HG03066 (cell line): ENCODE measurements around the gene ZNF444.
"Not testable (repeated sequence)": the region's sequence is repeated elsewhere in the genome, so short reads cannot be mapped to it uniquely, and the experiment has no call there.

Source experiments
- ATAC-seq: cut with Tn5 transposase; IDR thresholded peaks from one replicate; pipeline ENCODE4 v1.9.1; 2021; ENCODE audit warnings: low read depth; ENCODE audit not compliant: unreplicated experiment

Gene ZNF444

GRCh38 chr19:56170261-56170660 lies 29.2 kb downstream of the ZNF444 start:
- ATAC-seq, result no peak

- ATAC-seq, result no peak
Measured at GRCh38 chr19:56174086-56174485, 33.0 kb downstream of the ZNF444 start.

GRCh38 chr19:56174550-56174949 lies 33.5 kb downstream of the ZNF444 start:
- ATAC-seq, result no peak

- not testable (repeated sequence) for ATAC-seq
Measured at GRCh38 chr19:56175861-56176307, 34.8 kb downstream of the ZNF444 start, which contains the start of gene GALP. GALP (plus strand) TSS chr19:56176008; CDS start chr19:56177109, 1,101 bp downstream.

GRCh38 chr19:56176310-56176709 lies 35.2 kb downstream of the ZNF444 start:
- not testable (repeated sequence) for ATAC-seq

GRCh38 chr19:56176881-56177280 lies 35.8 kb downstream of the ZNF444 start:
- no peak for ATAC-seq

GRCh38 chr19:56177564-56178243 lies 36.6 kb downstream of the ZNF444 start:
- ATAC-seq, result no peak

GRCh38 chr19:56189785-56190184 lies 48.7 kb downstream of the ZNF444 start:
- ATAC-seq, result no peak

- no peak for ATAC-seq
Measured at GRCh38 chr19:56191115-56191514, 50.0 kb downstream of the ZNF444 start.

GRCh38 chr19:56191711-56192110 lies 50.6 kb downstream of the ZNF444 start:
- ATAC-seq, result no peak

GRCh38 chr19:56193981-56194640 lies 53.0 kb downstream of the ZNF444 start:
- no peak for ATAC-seq

GRCh38 chr19:56197646-56198045 lies 56.6 kb downstream of the ZNF444 start, which contains the start of gene ZSCAN5B:
ZSCAN5B (minus strand) TSS chr19:56197783; CDS start chr19:56193052, 4,731 bp downstream.
- not testable (repeated sequence) for ATAC-seq

- no peak for ATAC-seq
Measured at GRCh38 chr19:56199687-56200086, 58.6 kb downstream of the ZNF444 start.

- ATAC-seq, result no peak
Measured at GRCh38 chr19:56201973-56202372, 60.9 kb downstream of the ZNF444 start, which contains the start of gene ZSCAN5C. ZSCAN5C (plus strand) TSS chr19:56202273; CDS start chr19:56205914, 3,641 bp downstream.

- ATAC-seq, result not testable (repeated sequence)
Measured at GRCh38 chr19:56207581-56207980, 66.5 kb downstream of the ZNF444 start.

- no peak for ATAC-seq
Measured at GRCh38 chr19:56209091-56209490, 68.0 kb downstream of the ZNF444 start.

- ATAC-seq, result not testable (repeated sequence)
Measured at GRCh38 chr19:56210036-56210435, 68.9 kb downstream of the ZNF444 start.
